K562 treated with DMSO at 1 percent for 12 hours (cell line): ENCODE data around the gene FAM181A. TPM values are rescaled to one million over a fixed set of nuclear protein-coding genes. Genes with fewer than 3 reads are reported as not detected.

ENCODE experiments used
- total RNA-seq: library from RNA; unstranded; fragments of 300-600 nt; gene quantifications from 2 replicates; pipeline ENCODE4 v1.2.3, GENCODE V29; 2022; ENCODE audit not compliant: insufficient read depth

Gene FAM181A
- total RNA-seq = not detected in 2 replicates

GRCh38 chr14:93926873-93927799 lies at the start of gene FAM181A:
FAM181A (plus strand) TSS chr14:93927344; CDS start chr14:93928286, 942 bp downstream.

GRCh38 chr14:93976477-93977057 lies 49.4 kb downstream of the FAM181A start, which contains the start of gene ASB2:
ASB2 (minus strand) TSS chr14:93976570; CDS start chr14:93964539, 12,031 bp downstream.

Other genes with a start within 250 kb of the FAM181A start
- not detected in 2 replicates for gene PRIMA1, start 138.9 kb upstream of the FAM181A start, total RNA-seq
- gene ASB2, start 49.2 kb downstream of the FAM181A start, total RNA-seq = 0.89 and 5.4 TPM in 2 replicates
- not detected in 2 replicates for gene CCDC197, start 70.0 kb downstream of the FAM181A start, total RNA-seq
- 0.26 TPM in 1 of 2 replicates, not detected in the other for gene OTUB2, start 99.0 kb downstream of the FAM181A start, total RNA-seq
- gene DDX24, start 153.9 kb downstream of the FAM181A start, total RNA-seq = 43.0 and 79.6 TPM in 2 replicates
- gene IFI27L1, start 154.0 kb downstream of the FAM181A start, total RNA-seq = 33.4 and 57.4 TPM in 2 replicates
- gene IFI27, start 183.4 kb downstream of the FAM181A start, total RNA-seq = 7.4 and 10.7 TPM in 2 replicates
- 7.9 and 31.3 TPM in 2 replicates for gene IFI27L2, start 202.3 kb downstream of the FAM181A start, total RNA-seq
- gene PPP4R4, start 247.0 kb downstream of the FAM181A start, total RNA-seq = not detected in 2 replicates